Activated T-helper 17 cell treated with anti-CD3 and anti-CD28 coated beads, Interleukin-2, amount 50 U/mL, for 72 hours (primary cell): ENCODE results near the gene TENM4. TPM values are rescaled to one million over a fixed set of nuclear protein-coding genes. Genes with fewer than 3 reads are reported as not detected.
A peak's percentile ranks its signal among the peaks of the same experiment; 100 is the strongest.

Experiments
- ATAC-seq: fragments of 150-1000 bp; cut with Tn5 transposase; replicated peaks from 2 replicates; pipeline ENCODE4 v1.10.0; 2021; ENCODE audit warnings: mild to moderate bottlenecking, moderate library complexity
- H3K27ac Mint-ChIP-seq: one replicate; pipeline ENCODE4 v1.8.0; 2022; ENCODE audit warnings: mixed read lengths
- H3K27me3 Mint-ChIP-seq: one replicate; pipeline ENCODE4 v1.8.0; 2022; ENCODE audit warnings: mixed read lengths
- H3K36me3 Mint-ChIP-seq: one replicate; pipeline ENCODE4 v1.8.0; 2022; ENCODE audit warnings: low read depth, mild to moderate bottlenecking, mixed read lengths
- H3K4me1 Mint-ChIP-seq: one replicate; pipeline ENCODE4 v1.8.0; 2022; ENCODE audit warnings: mixed read lengths
- H3K4me3 Mint-ChIP-seq: one replicate; pipeline ENCODE4 v1.8.0; 2022; ENCODE audit warnings: mild to moderate bottlenecking, mixed read lengths
- H3K9me3 Mint-ChIP-seq: one replicate; pipeline ENCODE4 v1.8.0; 2022; ENCODE audit warnings: mixed read lengths
- total RNA-seq, 2 donors: library from RNA; stranded (reverse); gene quantifications; one replicate each; pipeline ENCODE4 v1.2.3, GENCODE V29; 2022

Gene TENM4
- total RNA-seq, 2 donors from 2014 or later, result 0.15 TPM; not detected in 1

DNA sequence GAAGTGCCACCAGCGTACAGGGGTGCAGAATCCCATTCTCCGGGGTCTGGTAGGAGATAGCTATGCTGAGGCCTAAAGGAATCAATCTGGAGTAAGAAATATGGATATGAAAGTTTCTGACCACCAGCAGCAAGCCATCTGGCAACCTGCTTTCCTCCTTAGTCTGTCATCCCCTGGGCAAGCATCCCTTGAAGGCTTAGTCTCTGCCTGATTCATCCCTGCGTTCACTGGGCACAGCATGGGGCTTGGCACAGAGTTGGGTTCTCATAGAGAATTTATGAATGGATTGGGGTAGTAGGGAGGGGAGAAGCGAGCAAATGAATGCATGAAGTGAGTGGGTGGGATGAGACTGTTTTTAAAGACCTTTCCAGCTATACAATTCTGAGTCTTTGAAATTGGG is 780.4 kb downstream of the TENM4 start:
- Mint-ChIP-seq H3K9me3 (no peaks in the 10 kb centered on the region), H3K4me1 (no peaks in the 10 kb centered on the region), H3K4me3 (no peak overlapping the region), H3K36me3 (no peaks in the 10 kb centered on the region), H3K27me3 (peaks cover 6% of the 10 kb centered on the region), H3K27ac (no peak overlapping the region)
- ATAC-seq, result no peak

DNA sequence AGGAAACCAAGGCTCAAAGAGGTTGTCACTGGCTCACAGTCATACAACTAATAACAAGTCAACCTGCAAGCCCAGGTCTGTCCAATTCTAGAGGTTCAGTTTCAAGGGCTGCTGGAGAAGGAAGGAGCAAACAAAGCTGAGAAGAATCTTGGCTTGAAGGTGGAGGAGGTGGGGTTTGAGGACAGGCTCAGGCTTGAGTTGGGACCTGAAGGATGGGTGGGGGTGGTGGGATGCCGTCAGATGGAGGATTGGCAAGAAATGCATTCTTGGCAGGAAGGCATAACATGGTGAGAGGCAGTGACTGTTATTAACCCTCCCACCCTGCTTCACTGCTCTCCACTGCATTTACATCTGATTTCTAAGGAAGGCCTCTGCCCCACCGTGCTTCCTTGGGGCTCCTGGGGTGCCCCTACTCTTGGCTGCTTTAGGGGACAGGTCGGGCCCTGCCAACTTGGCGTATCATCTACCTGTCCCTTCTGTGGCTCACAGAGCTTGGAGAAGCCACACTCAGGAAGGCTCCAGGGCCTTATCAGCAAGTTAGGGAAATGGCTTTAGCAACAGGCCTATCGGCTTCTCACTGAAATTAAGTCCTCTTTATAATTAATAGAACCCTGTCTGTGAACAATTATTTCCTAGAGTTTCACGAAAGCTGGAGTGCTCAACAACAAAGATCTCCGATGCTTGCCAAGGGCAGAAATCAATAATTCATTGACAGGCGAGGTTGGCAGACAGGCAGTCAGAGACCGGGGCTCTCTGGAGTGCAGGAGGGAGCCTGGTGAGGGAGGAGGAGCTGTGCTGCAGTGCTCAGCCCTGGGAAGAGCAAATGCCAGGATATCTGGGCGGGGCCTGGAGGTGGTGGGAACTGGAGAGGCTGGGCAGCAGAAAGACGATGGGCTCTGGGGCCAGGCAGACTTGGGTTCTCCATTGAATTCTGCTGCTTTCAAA is 781.2 kb downstream of the TENM4 start:
- no peaks in the 10 kb centered on the region for H3K36me3 Mint-ChIP-seq
- H3K4me1 Mint-ChIP-seq, result no peaks in the 10 kb centered on the region
- no peak overlapping the region for H3K27ac Mint-ChIP-seq
- no peak for ATAC-seq
- H3K9me3 Mint-ChIP-seq, result no peaks in the 10 kb centered on the region
- H3K4me3 Mint-ChIP-seq, result no peak overlapping the region
- H3K27me3 Mint-ChIP-seq, result peaks cover 6% of the 10 kb centered on the region

DNA sequence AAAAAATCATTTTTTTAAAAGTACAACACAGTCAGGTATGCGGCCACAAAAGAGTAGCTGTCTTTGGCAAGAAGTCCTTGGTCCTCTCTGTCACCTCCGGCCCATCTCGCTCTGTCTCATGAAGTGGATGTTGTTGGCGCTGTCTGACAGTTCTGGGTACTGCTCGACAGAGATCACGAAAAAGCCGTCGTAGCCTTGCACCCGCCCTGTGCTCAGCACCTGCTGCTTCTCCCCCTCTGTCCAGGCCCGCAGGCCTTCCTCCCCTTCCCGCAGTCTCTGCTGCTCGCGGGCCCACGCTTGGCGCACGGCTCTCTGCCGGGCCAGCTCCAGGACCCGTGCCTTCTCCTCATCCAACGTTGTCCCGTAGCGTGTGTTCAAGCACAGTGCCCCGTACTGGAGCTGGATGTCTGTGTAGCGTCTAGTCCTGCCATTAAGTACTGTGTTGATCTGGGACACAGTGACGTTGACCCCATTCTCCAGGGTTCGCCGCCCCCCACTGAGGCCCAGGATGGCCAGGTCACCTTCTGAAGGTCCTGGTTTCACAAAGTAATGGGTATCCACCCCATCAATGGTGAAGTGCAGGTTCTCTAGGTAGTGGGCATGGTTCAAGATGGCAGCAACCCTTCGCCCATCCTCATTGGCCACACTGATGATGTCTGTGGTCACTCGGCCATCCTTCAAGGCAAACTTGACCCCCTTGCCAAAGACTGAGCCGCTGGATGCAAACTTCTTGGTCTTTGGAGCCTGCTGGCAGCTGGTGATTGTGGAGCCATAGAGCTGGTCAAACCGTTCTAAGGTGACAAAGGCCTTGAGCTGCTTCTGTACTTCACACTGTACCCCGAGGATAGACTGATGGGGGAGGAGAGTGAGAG is 782.6 kb downstream of the TENM4 start:
- no peak overlapping the region for H3K4me3 Mint-ChIP-seq
- H3K4me1 Mint-ChIP-seq, result no peaks in the 10 kb centered on the region
- H3K27ac Mint-ChIP-seq, result no peak overlapping the region
- ATAC-seq, result no peak
- H3K27me3 Mint-ChIP-seq, result peaks cover 6% of the 10 kb centered on the region
- H3K36me3 Mint-ChIP-seq, result no peaks in the 10 kb centered on the region
- no peaks in the 10 kb centered on the region for H3K9me3 Mint-ChIP-seq

DNA sequence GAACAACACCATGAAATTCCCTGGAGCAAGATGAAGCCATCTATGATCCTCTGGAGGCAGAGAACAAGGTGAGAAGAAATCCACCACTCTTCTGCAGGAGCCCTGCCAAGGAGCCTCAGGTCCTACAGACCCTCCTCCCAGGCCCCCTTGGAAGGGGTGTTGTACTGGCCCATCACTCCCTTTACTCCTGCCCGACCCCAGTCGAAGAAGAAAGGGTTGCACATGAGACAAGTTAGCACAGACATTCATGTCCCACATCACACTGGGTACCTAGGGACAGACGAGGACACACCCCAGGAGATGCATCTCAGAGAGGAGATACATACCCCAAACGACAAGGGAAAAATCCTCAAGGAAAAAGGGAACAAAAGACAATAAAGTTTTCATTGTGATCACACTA is 783.4 kb downstream of the TENM4 start:
- ATAC-seq, result no peak
- no peaks in the 10 kb centered on the region for H3K9me3 Mint-ChIP-seq
- H3K36me3 Mint-ChIP-seq, result no peaks in the 10 kb centered on the region
- H3K27me3 Mint-ChIP-seq, result peaks cover 3% of the 10 kb centered on the region
- H3K4me3 Mint-ChIP-seq, result no peak overlapping the region
- H3K27ac Mint-ChIP-seq, result no peak overlapping the region
- H3K4me1 Mint-ChIP-seq, result no peaks in the 10 kb centered on the region

DNA sequence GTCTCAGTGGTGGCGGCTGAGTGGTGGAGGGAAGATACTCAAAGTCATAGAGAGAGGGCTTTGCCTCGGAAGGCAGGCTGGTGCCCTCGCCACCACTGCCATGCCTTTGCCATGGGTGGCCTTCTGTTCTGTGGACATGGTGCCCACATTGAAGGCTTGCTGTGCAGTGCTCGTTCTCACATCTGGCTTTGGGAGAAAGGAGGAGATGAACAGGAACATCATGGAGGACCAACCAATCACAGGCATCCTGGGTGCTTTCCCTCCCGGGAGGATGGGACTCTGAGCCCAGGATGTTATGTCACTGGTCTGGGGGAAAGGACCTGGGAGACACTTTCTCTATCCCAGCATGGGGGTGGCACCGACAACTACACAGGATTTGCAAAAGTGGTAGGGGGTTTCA is 783.8 kb downstream of the TENM4 start:
- ATAC-seq, result no peak
- Mint-ChIP-seq H3K4me3 (no peak overlapping the region), H3K9me3 (no peaks in the 10 kb centered on the region), H3K27me3 (peaks cover 3% of the 10 kb centered on the region), H3K4me1 (no peaks in the 10 kb centered on the region), H3K27ac (no peak overlapping the region), H3K36me3 (no peaks in the 10 kb centered on the region)

DNA sequence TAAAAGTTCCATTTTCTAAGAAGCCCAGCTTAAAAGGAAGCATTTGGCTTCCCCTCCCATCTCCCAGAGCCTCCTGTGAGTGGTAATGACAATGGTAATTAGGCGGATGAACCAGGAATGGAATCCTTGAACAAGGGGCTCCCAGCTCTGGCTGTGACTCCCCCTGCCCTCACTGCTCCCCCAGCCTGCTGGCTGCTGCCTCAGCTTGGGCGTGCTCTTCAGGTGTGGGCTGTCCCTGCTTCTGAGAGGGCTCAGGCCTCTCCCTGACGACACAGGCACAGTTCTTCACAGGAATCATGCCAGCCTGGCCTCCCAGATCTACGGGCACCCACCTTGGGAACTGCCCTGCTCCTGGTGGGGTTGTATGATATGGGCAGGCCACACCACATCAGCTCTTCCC is 784.5 kb downstream of the TENM4 start:
- no peaks in the 10 kb centered on the region for H3K36me3 Mint-ChIP-seq
- no peak overlapping the region for H3K4me3 Mint-ChIP-seq
- no peak overlapping the region for H3K27ac Mint-ChIP-seq
- H3K4me1 Mint-ChIP-seq, result no peaks in the 10 kb centered on the region
- H3K27me3 Mint-ChIP-seq, result peaks cover 7% of the 10 kb centered on the region
- H3K9me3 Mint-ChIP-seq, result no peaks in the 10 kb centered on the region
- no peak for ATAC-seq

DNA sequence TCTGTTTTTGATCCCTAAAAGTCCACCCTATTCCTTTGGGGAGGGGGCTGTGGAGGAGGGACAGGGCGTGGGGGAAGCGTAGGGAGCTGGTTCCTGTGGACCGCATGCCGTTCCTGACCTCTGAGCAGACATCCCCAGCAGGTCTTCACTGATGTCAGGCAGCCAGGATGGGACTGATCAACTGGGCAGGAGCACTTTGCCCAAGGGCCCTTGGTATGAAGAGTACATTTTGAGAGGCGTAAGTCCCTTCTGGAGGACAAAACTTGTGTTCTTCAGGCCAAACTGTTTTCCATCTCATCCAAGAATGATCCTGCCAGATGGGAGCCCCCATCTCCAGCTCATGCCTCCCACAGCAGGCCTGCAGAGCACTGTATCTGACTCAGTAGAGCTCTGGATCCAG is 785.3 kb downstream of the TENM4 start:
- Mint-ChIP-seq H3K27ac (no peak overlapping the region), H3K27me3 (peaks cover 12% of the 10 kb centered on the region), H3K36me3 (no peaks in the 10 kb centered on the region), H3K9me3 (no peaks in the 10 kb centered on the region), H3K4me3 (no peak overlapping the region), H3K4me1 (no peaks in the 10 kb centered on the region)
- ATAC-seq, result no peak

DNA sequence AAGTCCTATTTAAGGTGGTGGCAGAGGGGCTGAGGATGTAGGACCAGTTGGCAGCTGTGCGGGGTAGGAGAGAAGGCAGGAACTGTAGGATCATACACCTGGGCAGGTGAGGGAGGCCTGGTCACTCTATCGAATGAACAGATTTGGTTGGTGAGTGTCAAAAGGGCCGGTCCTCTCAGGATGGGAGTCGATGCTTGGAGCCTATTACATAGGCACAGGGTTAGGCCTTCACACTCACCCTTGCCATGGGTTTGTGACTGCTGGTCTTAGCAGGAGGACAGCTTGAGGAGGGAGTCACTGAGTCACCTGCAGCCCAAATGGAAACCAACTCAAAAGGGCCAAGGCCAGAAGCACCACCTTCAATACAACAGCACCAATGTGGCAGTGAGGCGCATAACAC is 786.0 kb downstream of the TENM4 start:
- Mint-ChIP-seq H3K27ac (no peak overlapping the region), H3K4me3 (no peak overlapping the region), H3K4me1 (no peaks in the 10 kb centered on the region), H3K9me3 (no peaks in the 10 kb centered on the region), H3K27me3 (peaks cover 12% of the 10 kb centered on the region), H3K36me3 (no peaks in the 10 kb centered on the region)
- ATAC-seq, result no peak

DNA sequence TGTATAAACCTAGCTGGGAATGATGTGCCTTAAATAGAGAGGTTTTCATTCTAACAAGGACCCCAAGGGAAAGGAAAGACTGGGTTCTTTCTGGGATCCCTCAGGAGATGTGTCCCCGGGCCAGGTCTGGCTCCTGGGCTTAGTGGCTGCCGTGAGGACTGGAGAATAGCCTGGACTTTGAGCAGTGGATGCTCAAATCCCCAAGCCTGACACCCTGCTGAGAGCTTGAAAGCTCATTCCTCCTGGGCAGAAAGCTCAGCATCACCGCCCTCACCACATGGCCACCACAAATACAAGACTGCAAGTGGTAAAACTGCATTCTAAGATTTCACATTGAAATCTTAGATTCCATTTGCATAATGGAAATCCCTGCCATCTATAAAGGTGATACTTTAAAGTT is 786.8 kb downstream of the TENM4 start:
- Mint-ChIP-seq H3K4me3 (no peak overlapping the region), H3K27me3 (peaks cover 11% of the 10 kb centered on the region), H3K36me3 (no peaks in the 10 kb centered on the region), H3K4me1 (no peaks in the 10 kb centered on the region), H3K9me3 (no peaks in the 10 kb centered on the region), H3K27ac (no peak overlapping the region)
- peak; percentile 36 for ATAC-seq

DNA sequence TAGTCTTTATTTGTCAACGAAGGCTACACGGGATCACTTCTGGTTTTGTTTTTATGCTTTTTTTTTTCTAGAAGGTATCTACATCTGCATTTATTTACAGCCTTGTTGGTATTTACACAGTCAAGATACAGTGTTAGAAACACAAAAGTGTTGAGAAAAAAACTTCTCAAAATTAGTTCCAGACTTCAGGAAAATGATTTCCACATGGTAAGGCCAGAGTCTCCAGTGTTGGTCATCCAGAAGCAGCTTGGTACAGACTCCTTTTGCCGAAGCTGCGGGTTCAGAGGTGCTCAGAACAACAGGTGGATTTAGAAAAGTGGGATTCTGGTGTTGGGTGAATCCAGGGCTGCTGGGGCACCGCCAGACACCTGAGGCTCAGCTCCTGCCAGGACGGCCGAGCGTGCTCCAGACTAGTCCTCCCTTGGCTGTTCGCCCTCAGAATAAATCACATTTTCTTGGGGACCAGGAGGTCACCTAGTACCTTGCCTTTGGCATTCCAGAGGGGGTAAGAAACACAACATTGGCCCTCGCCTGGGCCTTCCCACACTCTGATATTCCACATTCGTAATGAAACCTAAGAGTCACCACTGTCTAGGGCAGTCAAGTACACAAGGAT is 787.4 kb downstream of the TENM4 start:
- Mint-ChIP-seq H3K9me3 (no peaks in the 10 kb centered on the region), H3K27ac (no peak overlapping the region), H3K4me1 (no peaks in the 10 kb centered on the region)

DNA sequence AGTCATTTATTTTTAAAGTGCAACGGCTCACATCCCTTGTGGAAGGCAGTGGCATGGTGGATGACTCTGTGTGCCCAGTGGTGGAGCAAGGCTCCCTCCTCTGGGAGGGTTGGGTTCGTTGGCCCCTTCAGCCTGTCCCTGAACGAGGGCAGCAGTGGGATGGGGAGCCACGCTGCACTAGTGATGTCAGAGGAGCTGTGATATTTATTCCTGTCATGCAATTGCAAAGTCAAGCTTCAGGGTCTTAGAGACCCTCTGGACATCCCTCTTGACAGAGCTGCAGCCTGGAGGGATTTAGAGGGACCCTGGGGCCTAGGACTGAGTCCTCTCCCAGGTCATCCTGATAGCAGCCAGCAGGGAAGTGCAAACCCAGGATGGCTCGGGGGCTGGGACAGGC is 788.0 kb downstream of the TENM4 start:
- H3K4me3 Mint-ChIP-seq, result no peak overlapping the region
- no peaks in the 10 kb centered on the region for H3K4me1 Mint-ChIP-seq

More for the DNA sequence above, 787.4 kb downstream of the TENM4 start:
- H3K36me3 Mint-ChIP-seq, result no peaks in the 10 kb centered on the region
- peak; percentile 25 for ATAC-seq
- peaks cover 11% of the 10 kb centered on the region for H3K27me3 Mint-ChIP-seq
- H3K4me3 Mint-ChIP-seq, result no peak overlapping the region

DNA sequence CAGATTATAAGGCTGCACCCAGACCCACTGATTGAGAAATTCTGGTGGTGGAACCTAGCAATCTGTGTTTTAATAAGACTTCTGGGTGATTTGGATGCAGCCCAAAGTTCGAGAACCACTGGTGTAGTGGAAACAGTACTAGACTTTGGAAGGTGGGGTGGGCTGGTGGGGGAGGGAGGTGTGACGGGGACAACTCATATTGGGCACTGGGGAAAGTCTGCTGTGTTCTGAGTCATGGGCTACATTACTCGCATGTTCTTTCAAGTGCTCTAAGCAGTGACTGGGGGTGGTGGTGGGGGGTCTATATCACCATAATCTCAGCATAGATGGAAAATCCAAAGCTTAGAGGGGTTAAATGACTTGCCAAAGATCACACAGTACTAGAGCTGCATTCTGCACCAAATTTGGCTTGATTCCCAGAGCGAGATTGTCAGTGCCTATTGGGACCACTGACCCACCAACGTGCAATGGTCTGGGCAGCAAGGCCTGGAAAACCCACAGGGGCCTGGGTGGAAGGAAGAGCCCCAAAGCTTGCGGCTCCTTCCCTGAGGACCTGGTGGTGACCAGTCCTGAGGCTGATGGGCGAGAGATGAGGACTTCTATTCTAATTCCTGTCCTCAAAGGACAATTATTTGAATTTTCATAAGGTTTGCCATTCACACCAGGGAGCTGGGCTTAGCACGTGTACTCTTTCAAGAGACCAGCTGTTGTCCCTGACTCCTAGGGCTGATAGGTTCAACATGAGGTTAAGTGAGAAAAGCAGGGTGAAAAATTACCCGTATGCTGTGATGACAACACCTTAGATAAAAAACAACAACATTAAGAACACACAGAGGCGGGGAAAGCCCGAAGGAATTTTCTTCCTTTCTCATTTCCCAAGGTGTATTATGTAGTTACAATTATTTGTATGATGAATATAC is 788.6 kb downstream of the TENM4 start:
- Mint-ChIP-seq H3K9me3 (no peaks in the 10 kb centered on the region), H3K27ac (no peak overlapping the region), H3K36me3 (no peaks in the 10 kb centered on the region), H3K4me3 (no peak overlapping the region), H3K4me1 (no peaks in the 10 kb centered on the region), H3K27me3 (peaks cover 11% of the 10 kb centered on the region)
- peak; percentile 72 for ATAC-seq

More for the DNA sequence above, 788.0 kb downstream of the TENM4 start:
- peak; percentile 15 for ATAC-seq
- H3K36me3 Mint-ChIP-seq, result no peaks in the 10 kb centered on the region
- H3K9me3 Mint-ChIP-seq, result no peaks in the 10 kb centered on the region
- peaks cover 11% of the 10 kb centered on the region for H3K27me3 Mint-ChIP-seq
- no peak overlapping the region for H3K27ac Mint-ChIP-seq

DNA sequence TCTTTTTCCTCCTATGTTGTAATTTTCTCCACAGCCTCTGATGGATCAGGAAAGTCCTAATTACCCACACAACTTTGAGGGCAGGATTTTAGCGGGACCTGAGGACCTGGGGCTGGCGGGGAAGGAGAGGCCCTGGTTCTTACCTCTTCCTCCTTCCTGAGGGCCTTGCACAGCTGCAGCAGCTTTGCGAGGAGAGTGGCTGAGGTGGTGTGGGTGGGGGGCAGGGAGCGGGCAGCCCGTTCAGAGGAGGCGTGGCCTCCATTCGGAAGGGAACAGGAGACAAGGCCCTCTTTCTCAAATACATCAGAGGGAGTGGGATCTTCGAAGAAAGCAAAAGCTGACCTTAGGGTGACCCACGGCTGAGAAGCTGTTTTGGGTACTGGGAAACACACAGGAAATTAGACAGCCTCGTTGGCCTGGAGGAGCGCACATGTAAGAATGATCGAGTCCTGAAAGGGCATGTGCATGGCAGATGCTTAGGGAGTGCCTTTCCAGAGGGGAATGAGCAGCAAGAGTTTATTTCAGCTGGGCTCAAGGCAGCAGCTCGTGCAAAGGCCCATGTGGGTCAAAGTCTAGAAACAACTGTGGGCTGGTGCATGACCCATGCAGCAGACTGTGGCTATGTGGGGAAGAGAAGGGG is 789.6 kb downstream of the TENM4 start:
- Mint-ChIP-seq H3K27ac (peak overlapping the region; percentile 34), H3K27me3 (peaks cover 11% of the 10 kb centered on the region), H3K9me3 (no peaks in the 10 kb centered on the region), H3K4me3 (no peak overlapping the region), H3K36me3 (no peaks in the 10 kb centered on the region), H3K4me1 (no peaks in the 10 kb centered on the region)
- no peak for ATAC-seq
